Activated CD4-positive, alpha-beta T cell treated with anti-CD3 and anti-CD28 coated beads, Interleukin-2, amount 50 U/mL, for 1 hour (primary cell): Measurements from ENCODE around the gene HNRNPA1.
"Not testable (repeated sequence)": the region's sequence is repeated elsewhere in the genome, so short reads cannot be mapped to it uniquely, and the experiment has no call there.

Experiments used
- DNase-seq: peaks from one replicate; pipeline ENCODE4 v3.0.0-alpha.2; 2020

The HNRNPA1 gene

DNA sequence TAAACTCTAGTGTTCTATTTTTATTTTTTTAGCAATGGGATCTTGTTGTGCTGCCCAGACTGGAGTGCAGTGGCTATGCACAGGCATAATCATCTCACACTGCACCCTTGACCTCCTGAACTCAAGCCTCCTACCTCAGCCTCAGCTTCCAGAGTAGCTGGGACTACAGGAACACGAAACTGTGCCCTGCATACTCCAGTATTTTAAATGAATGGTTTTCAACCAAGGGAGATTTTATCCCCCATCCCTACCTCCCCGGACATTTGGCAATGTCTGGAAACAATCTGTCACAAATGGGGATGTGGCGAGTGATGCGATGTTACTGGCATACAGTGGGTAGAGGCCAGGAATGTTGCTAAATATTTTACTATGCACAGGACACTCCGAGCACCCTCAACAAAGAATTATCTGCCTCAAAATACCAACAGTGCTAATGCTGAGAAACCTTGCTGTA is 2.7 kb upstream of the HNRNPA1 start:
- DNase-seq: no peak

DNA sequence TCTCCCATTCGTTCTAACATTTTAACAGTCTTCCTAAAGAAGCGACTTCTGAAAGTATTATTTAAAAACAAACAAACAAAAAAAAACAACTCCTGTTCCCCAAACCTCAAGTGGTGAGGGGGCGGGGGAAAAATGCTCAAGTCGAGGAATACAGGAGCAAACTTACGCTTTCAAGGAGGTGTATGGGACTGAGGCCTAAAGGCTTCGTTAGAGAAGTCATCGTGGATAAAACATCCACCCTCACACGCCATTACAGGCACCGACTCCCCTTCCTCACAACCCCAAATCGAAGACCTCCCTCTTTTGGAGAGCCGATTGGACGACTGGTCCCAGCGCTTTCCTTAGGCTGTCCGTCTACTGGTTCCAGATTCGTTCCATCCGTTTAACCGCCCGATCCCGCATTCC is 1.3 kb upstream of the HNRNPA1 start:
- DNase-seq: no peak

DNA sequence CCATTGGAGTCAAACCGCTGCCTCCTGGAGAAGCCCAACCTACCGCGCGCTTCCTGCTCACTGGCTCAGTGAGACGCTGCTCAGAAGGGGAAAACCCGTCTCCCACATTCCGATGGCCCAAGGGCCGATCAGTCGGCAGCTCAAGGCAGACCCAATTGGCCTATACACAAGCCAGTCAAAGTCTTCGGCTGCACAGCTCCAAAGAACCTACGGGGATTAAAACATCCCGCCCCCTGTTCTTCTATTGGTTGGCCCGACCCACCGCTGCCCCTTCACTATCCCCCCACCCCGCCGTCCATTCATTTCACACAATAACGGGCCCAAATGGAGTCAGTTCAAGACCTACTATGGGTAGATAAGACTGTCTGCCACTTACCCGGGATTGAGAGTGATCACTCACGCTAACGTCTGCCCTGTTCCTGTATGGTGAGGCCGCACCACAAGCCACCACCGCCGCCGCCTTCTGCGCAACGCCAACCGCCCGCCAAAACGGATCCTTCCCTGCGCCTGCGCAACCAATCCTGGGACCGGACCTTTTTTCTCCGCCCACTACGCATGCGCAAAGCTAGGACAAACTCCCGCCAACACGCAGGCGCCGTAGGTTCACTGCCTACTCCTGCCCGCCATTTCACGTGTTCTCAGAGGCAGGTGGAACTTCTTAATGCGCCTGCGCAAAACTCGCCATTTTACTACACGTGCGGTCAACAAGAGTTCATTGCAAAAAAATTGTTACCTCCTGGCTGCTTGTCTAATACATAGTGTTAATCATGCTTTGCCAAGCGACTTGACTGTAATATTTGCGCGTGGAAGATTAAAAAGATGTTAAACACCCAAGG is 676 bp upstream of the HNRNPA1 start, which contains the start of gene CBX5:
TSS of gene CBX5 (minus strand) at position 491 of the 836 bp plus-strand sequence. CDS start 22,472 bp downstream, outside the sequence.
- peak; percentile 100 for DNase-seq

DNA sequence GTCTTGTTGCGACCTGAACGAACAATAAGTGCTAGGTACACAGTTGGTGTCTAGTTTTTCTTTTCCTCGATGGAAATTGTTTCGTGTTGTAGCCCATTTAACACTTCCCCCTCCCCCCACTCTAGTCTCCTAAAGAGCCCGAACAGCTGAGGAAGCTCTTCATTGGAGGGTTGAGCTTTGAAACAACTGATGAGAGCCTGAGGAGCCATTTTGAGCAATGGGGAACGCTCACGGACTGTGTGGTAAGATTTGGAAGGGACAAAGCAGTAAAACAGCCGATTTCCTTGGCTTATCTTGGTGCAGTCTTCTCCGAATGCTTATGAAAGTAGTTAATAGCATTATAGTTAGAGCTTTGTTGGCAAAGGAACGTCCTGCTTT is 724 bp downstream of the HNRNPA1 start:
- not testable (repeated sequence) for DNase-seq

DNA sequence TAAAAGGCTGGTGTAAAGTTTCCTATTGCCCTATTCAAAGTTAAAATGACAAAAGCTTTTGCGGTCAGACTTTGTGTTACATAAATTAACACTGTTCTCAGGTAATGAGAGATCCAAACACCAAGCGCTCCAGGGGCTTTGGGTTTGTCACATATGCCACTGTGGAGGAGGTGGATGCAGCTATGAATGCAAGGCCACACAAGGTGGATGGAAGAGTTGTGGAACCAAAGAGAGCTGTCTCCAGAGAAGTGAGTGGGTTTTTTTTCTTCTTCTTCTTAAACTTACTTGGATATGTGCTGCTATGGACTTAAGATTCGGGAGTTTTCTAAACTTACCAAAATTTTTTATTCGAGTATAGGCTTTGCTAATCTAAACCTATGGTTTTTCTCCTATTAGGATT is 1.2 kb downstream of the HNRNPA1 start:
- DNase-seq: not testable (repeated sequence)

DNA sequence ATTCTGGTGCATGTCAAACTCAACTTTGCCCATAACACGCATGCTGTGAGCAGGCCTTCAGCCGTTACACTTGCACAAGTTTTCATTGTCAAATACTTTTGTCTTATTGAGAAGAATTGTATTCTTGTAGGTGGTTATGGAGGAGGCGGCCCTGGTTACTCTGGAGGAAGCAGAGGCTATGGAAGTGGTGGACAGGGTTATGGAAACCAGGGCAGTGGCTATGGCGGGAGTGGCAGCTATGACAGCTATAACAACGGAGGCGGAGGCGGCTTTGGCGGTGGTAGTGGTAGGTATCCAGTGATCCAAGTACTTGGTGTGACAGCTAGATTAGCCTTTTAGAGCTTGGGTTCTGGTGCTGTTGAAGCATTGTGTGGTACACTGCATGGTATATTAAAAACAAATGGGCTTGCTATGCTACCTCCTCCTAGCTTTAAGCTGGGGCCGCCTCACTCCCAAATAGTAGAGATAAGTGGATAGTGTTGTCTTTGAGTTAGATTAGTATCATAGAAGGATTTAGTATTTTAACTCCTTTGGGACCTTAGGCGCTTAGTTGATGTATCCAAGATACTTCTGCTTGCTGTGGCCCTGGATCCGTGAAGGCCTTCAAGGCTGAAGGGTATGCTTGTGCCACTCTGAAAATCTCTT is 2.5 kb downstream of the HNRNPA1 start:
- DNase-seq: no peak

DNA sequence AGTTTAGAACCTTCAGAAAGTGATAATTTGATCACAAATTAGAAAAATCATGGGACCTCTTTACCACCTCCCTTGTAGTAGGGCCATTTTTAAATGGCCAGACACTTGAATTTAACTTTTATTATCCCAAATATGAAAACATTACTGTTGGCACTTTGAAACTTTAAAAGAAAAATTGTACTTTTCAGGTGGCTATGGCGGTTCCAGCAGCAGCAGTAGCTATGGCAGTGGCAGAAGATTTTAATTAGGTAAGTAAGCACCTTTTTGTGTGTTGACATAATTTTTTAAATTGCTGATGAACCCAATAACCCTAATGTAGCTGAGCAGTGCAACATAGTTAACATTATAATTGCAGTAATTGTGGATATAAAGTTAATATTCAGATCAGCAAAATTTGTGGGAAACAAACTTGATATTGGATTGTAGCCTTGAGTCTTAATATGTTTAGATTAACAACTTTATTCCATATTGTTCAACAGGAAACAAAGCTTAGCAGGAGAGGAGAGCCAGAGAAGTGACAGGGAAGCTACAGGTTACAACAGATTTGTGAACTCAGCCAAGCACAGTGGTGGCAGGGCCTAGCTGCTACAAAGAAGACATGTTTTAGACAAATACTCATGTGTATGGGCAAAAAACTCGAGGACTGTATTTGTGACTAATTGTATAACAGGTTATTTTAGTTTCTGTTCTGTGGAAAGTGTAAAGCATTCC is 3.7 kb downstream of the HNRNPA1 start:
- DNase-seq: not testable (repeated sequence)

DNA sequence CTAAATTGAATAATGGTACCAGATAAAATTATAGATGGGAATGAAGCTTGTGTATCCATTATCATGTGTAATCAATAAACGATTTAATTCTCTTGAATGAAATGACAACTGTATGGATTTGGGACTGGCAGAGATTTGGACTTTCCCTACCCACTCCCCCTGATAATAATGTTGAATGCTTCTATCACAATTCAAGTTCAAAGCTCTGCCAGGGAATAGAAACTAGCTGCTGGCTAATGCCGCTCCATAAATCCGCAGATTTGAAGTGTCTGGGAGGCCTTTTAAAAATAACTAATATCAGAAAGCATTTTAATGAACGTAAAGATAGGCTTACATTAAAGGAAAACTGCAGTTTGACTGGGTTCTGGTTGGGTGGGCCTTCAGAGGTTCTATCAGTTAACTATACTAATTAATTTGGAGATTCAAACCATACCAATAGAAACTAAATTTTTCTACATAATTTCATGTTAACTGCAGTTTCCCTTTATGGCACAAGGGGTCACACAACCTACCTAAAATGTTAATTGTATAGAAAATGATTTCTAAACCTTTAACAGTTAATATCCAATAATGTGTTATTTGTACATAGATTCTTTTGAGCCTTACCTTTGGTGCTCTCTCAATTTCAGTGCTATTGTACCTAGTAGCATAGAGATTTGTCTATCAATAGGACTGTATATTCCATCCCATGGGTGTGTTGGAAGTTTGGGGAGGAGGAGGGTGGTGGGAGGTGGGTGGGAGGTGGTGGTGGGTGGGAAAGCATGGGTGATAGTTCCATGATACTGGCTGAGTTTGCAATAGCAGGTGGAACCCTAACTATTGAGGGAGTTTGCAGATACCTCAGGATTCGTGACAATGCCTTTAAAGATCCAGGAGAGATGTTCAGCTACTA is 4.9 kb downstream of the HNRNPA1 start:
- DNase-seq: no peak

DNA sequence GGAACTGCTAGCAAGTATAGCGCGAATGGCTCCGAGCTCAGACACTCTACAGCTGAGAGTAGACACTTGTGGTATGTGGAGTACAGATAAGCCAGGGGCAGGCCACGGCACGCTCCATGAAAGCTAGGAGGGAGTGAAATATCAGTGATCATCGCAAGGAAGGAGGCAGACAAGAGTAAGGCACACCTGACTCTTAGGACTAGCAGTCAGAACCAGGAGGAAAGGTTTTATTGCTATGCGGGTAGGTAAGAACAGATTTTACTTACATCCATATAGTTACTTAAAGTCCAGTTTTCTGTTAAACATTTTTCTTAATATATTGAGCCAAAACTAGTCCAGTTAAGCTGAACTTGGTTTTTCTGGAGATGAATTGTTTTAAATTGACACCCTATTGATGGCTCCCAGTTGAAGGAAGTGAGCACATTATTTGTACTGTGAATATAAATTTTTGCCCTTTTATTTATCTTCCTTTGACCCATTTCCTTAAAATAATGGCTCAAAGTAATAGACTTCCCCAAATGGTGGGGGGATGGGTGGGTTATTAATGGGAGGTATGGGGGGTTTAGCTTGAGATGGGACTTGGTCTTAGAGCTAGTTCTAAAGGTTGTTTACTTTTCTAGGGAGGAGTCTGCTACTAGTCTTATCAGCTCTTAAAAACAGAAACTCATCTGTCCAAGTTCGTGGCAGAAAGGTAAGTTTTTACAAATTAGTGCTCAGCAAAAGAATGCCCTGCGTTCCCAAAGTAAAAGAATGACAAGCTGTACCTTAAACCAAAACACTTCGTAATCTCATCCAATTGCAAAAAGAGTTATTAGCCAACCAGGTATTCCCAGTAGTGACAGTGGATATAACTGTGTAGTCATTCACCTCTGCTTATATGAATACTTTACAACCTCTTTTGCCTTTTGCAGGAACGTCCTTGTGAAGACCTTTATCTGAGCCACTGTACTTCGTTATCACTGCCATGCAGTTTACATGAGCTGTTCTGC is 5.8 kb downstream of the HNRNPA1 start:
- no peak for DNase-seq

DNA sequence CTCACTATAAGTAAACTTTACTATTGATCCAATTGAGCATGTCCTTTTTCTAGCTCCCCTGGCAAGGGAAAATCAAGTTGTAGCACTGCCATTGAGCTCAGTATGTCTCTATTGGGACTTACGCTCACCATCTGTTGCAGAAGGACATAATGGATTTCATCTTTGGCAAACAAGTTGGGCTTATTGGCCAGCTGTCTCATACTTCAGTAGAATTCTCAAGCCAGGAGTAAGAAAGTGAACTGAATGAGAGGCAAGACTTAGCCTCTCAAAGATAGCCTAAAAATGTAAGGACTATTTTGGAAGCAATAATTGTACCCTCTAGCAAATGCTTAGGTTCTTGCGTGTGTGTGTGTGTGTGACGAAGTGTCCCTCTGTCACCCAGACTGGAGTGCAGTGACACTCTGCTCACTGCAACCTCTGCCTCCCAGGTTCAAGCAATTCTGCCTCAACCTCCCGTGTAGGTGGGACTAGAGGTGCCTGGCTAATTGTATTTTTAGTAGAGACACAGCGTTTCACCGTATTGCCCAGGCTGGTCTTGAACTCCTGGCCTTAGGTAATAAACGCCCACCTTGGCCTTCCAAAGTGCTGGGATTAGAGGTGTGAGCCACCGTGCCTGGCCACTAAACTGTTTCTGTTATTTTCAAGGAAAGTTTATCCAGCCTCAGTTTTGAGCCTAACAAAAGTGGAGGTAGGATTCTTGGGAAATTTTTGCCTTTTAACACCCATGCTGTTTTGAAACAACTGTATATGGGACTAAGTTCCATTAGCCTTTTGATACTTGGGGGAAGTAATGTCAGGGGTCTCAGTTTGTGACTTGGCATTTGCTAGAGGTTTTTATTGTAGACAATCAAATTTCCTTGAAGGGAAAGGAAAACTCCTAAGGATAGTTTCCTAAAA is 7.0 kb downstream of the HNRNPA1 start:
- no peak for DNase-seq

DNA sequence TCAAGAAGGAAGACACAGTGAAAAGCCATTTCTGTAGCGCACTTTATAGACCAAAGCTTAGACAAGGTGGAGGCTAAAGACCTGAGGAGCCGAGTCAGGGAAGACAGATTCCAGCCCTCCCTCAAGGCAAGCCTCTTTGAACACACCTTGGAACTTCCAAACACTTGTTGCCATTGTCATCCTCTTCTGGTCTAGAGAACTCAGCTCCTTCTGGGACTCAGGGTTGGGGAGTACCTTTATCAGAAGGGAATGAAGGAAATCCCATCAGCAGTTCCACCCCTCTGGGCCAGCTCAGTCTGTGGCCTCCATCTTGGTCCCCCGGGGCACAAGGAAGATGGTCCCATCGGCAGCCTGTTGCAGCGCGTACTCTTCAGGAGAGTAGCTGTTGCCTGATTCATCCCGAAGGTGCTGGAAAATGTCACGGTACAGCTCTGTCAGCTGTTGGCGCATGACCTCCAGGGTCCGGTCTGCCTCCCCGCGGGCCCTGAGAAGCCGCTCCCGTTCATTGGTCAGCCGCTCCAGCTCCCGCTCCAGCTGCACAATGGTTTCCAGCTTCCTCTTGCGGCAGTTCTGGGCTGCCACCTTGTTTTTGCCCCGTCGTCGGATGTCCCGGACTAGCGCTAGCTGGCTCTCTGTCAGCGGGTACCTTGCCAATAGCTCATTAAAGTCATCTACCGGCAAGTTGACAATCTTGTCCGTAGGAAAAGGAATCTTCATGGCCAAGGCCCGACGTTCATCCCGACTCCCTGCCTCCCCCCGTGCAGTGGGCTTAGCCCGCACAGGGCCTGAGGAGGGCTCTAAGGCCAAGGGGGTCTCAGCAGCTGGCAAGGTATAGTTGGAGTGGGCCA is 11.8 kb downstream of the HNRNPA1 start:
- no peak for DNase-seq

DNA sequence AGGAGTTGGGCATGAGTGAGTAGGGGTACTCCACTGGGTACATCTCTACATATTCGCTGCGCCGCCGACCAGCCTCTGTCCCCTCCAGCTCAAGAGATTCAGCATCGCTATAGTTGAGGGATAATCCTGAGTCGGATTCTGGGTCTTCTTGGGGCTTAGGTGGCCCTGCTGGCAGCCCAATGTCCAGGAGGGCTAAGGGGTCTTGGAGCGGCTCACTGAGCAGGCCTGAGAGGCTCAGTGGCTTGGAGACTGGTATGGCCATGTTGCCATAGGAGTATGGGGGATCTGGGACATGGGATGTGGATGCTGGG is 12.4 kb downstream of the HNRNPA1 start:
- no peak for DNase-seq

DNA sequence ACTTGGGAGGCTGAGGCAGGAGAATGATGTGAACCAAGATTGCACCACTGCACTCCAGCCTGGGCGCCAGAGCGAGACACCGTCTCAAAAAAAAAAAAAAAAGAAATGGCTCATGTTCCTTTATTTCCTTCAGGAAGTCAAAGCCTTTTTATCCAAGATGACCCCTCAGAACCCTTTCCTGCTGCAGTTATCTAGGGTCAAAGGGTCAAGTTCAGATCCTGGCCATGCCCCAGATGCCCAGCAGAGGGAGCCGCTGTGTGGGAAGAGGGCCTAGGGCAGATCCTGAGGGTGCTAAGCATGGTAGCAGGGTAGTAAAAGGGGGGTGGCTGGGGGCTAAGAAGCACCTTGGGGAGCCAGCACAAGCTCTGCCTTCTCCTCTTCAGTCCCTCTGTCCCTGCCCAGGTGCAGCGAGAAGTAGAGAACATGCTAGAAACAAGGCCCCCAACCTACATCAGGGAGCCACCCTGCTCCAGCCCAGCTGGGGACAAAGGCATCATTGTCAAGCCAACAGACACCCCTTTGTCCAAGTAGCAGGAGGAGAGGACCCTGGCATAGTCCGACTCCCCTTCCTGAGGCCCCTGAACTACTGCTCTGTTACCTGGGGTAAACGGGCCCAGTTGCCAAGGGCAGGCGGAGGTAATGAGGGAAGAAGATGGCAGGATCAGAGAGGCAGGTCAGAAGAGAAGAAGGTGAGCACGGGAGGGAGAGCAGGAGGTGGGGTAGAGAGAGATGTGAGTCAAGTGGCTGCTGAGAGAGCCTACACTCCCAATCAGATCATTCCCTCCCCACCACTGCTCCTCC is 13.8 kb downstream of the HNRNPA1 start:
- peak; percentile 54 for DNase-seq

DNA sequence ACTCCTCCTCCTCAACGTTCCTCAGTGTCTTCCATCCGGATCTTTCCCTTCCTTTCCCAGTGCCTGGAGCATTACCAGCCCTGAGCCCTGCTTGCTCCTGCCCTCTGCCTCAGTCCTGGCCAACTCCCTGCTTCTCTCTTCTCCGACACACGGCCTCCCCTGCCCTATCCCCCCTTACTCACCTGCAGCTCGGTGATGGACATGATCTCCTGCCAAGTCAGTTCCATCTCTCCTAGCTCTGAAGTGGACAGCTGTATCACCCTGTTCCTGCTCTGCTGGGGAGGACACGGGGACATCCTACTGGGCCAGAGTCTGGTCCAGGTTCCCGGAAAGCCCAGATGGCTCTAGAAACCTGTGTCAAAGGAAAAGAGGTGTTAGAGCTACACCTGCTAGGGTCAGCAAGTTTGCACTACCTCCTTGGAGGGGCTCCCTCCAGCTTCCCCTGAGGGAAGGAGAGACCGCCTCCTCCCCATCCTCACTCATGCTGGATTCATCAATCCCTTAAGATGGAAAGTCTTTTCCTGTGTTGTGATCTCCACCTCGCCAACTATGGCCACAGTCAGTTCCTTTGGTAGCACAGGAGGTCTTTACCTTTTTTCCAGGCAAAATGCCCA is 14.5 kb downstream of the HNRNPA1 start:
- DNase-seq: no peak

DNA sequence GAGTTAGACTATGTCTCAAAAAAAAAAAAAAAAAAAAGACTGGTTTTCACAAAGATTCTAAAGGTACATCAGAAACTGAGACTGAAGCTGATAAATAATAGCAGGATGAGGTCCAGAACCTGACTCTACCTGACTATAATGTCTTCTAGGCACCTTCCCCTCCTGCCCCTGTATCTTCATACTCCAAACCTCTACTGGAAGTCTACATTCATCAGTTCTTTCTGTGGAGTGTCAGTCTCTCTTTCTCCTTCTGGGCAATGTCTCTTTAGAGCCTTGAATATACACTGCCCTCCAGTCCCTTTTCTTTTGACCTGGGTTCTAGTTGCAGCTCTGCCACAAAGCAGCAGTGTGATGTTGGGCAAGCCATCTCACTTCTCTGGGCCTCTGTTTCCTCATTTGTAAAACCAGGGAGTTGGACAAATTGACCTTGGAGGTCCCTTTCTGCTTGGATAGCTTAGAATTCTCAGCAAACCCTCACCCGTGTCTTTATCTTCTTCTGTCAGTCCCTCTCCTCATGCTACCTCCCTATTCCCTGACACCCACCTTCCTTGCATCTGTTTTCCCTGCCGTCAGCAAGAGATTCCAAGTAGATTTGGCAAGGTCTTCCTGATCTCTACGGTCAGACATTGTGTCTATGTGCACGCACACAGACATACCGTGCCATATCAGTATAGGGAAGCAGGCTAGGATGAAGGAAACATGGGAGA is 16.0 kb downstream of the HNRNPA1 start:
- DNase-seq: no peak

DNA sequence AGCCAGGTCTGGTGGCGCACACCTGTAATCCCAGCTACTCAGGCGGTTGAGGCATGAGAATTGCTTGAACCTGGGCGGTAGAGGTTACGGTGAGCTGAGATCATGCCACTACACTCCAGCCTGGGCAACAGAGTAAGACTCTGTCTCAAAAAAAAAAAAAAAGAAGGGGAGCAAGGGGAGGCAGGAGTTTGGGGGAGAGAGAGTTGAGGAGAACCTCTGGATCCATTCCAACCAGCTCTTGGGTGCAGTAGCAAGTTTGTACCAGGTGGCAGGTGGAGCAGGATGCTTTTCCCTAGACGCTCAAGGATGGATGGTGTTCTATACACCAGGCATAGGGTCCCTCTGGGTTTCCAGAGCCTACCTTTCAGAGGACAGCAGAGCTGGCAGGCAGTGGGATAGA is 18.4 kb downstream of the HNRNPA1 start:
- DNase-seq: no peak

DNA sequence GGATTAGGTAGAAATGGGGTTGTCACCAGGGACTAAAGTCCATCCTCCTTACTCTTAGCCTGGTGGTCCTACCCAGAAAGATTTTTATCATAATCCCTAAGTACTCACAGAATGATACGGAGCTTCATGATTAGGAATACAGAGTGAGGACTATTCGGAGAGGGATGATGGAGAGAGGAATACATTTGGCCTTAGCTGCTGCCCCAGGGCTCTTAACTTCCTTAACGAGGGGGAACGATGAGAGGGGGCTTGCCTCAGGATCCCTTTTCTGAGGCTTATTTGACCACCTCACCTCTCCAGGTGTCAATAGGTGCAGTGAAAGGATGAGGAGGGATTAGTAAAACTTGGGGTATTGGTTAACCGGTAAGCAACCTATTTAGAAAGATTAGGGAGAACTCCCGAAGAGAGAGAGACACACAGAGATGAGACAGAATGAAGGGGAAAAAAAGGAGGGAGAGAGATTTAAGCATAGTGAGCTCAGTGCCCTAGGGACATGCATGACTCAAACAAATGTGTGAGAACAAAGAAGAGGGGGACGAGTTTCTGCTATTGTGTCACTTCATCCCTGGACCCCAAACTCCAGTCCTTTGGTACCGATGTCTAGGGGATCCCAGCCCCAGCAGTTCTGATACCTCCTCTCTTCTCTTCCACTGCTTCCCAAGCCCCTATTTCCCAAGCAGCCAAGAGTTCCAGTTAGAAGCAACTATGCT is 19.1 kb downstream of the HNRNPA1 start:
- DNase-seq: no peak
